CD4-positive, alpha-beta T cell treated with Interleukin-2 at 100 ng/mL for 4 hours (primary cell): ENCODE measurements around the gene CSNK1G2.

Experiments used
- DNase-seq: peaks from one replicate; pipeline ENCODE4 v3.0.0-alpha.2; 2020; ENCODE audit warnings: low spot score

Gene CSNK1G2

GRCh38 chr19:1941146-1942077 is at the start of gene CSNK1G2:
TSS of gene CSNK1G2 (plus strand) at chr19:1941172. CDS start at chr19:1969773, 28,601 bp downstream.
- no peak for DNase-seq

- DNase-seq = no peak
Measured at GRCh38 chr19:1893791-1894190, 47.2 kb upstream of the CSNK1G2 start.

- DNase-seq = no peak
Measured at GRCh38 chr19:1896508-1896907, 44.5 kb upstream of the CSNK1G2 start.

GRCh38 chr19:1901940-1902404 is 39.0 kb upstream of the CSNK1G2 start:
- DNase-seq = no peak

- no peak for DNase-seq
Measured at GRCh38 chr19:1902923-1903322, 38.0 kb upstream of the CSNK1G2 start.

- no peak for DNase-seq
Measured at GRCh38 chr19:1904860-1905109, 36.2 kb upstream of the CSNK1G2 start.

- peak; percentile 99 for DNase-seq
Measured at GRCh38 chr19:1905110-1905862, 35.7 kb upstream of the CSNK1G2 start, which contains the start of the genes ADAT3 and SCAMP4. TSS of gene ADAT3 (plus strand) at chr19:1905399. CDS start at chr19:1912048, 6,649 bp downstream. TSS of gene SCAMP4 (plus strand) at chr19:1905399. CDS start at chr19:1915020, 9,621 bp downstream.

- DNase-seq = no peak
Measured at GRCh38 chr19:1905863-1906375, 35.1 kb upstream of the CSNK1G2 start.

GRCh38 chr19:1906985-1907562 is 33.9 kb upstream of the CSNK1G2 start:
- DNase-seq = no peak

- DNase-seq = no peak
Measured at GRCh38 chr19:1907563-1908363, 33.2 kb upstream of the CSNK1G2 start.

GRCh38 chr19:1908364-1908678 is 32.7 kb upstream of the CSNK1G2 start:
- DNase-seq = no peak

GRCh38 chr19:1909761-1910080 is 31.3 kb upstream of the CSNK1G2 start:
- DNase-seq = no peak

GRCh38 chr19:1910177-1910576 is 30.8 kb upstream of the CSNK1G2 start:
- DNase-seq = no peak

GRCh38 chr19:1911098-1911497 is 29.9 kb upstream of the CSNK1G2 start:
- DNase-seq = no peak

- no peak for DNase-seq
Measured at GRCh38 chr19:1911995-1912394, 29.0 kb upstream of the CSNK1G2 start.

GRCh38 chr19:1912760-1913505 is 28.0 kb upstream of the CSNK1G2 start:
- no peak for DNase-seq

- DNase-seq = no peak
Measured at GRCh38 chr19:1913781-1914577, 27.0 kb upstream of the CSNK1G2 start.

GRCh38 chr19:1914826-1915341 is 26.1 kb upstream of the CSNK1G2 start:
- no peak for DNase-seq

GRCh38 chr19:1917146-1917545 is 23.8 kb upstream of the CSNK1G2 start:
- no peak for DNase-seq

- DNase-seq = no peak
Measured at GRCh38 chr19:1917926-1918325, 23.0 kb upstream of the CSNK1G2 start.
